Breast epithelium (tissue), 4 donors: Measurements from ENCODE around the gene ARHGEF12. TPM values are rescaled to one million over a fixed set of nuclear protein-coding genes. Genes with fewer than 3 reads are reported as not detected.

Experiments used
- DNase-seq, 2 donors: peaks; one replicate each; pipeline ENCODE4 v3.0.0-alpha.2; 2019; ENCODE audit warnings: low spot score in 2 of 2
- H3K27ac ChIP-seq, 2 donors: fragments of 200-600 bp; sonication (generic) in 1 of 2; one replicate each; pipeline ENCODE4 v1.5.1; 2016 to 2019; ENCODE audit warnings: mild to moderate bottlenecking in 1 of 2
- H3K27me3 ChIP-seq, 2 donors: fragments of 200-600 bp; sonication (generic) in 1 of 2; one replicate each; pipeline versions ENCODE4 v1.5.1 to v1.6.0; 2017 to 2019; ENCODE audit warnings: control low read depth in 1 of 2, mild to moderate bottlenecking in 1 of 2
- H3K36me3 ChIP-seq: fragments of 200-600 bp; one replicate; pipeline ENCODE4 v1.5.1; 2019
- H3K4me1 ChIP-seq, 2 donors: fragments of 200-600 bp; sonication (generic); one replicate each; pipeline ENCODE4 v1.5.1; 2016 to 2019; ENCODE audit warnings: control low read depth in 1 of 2
- H3K4me3 ChIP-seq, 3 donors: fragments of 200-600 bp; sonication (generic); 1 replicate in 2 of 3; 2 replicates in 1 of 3; pipeline ENCODE4 v1.5.1; 2016 to 2019; ENCODE audit warnings: mild to moderate bottlenecking in 3 of 3, moderate library complexity in 2 of 3
- H3K9me3 ChIP-seq, 2 donors: fragments of 200-600 bp; sonication (generic) in 1 of 2; one replicate each; pipeline ENCODE4 v1.5.1; 2016 to 2019; ENCODE audit warnings: control low read depth in 1 of 2
- POLR2A ChIP-seq: fragments of 450-650 bp; IDR thresholded peaks from one replicate; pipeline ENCODE4 v1.6.1; 2016; ENCODE audit warnings: antibody characterized with exemption, mild to moderate bottlenecking, moderate library complexity
- POLR2AphosphoS5 ChIP-seq, 3 donors: sonication (generic); formaldehyde crosslinking; IDR thresholded peaks; one replicate each; pipeline ENCODE4 v1.6.1; 2017; ENCODE audit warnings: antibody characterized with exemption in 3 of 3
- intact Hi-C: fragments of 100-400 bp; cut with DNase I; formaldehyde crosslinking; loops from one replicate; pipeline ENCODE4 v1.15.1; 2023; ENCODE audit warnings: low total_unique reads
- total RNA-seq, 3 donors: library from RNA; depleted of rRNA; stranded (reverse); fragments of >200 nt; gene quantifications; one replicate each; pipeline ENCODE4 v1.1.0, GENCODE V29; 2016
- TF ChIP-seq, protein P1 (sequence below), 3 donors: fragments of 450-650 bp; IDR thresholded peaks; one replicate each; pipeline ENCODE4 v1.5.1; 2016 to 2017; ENCODE audit warnings: antibody characterized with exemption in 3 of 3, mild to moderate bottlenecking in 3 of 3, moderate library complexity in 3 of 3

ARHGEF12 gene
- total RNA-seq, 3 donors from 2014 or later: 83.4 to 192 (median 145) TPM

GRCh38 chr11:120389693-120390584 is 53.7 kb downstream of the ARHGEF12 start:
- Histone ChIP-seq H3K4me3 (no peak overlapping the region), H3K27me3 (no peaks in the 10 kb centered on the region), H3K4me1 (peaks cover 0 to 16% of the 10 kb centered on the region in 2 donors), H3K27ac (no peak overlapping the region), H3K36me3 (no peaks in the 10 kb centered on the region), H3K9me3 (no peaks in the 10 kb centered on the region)
- TF ChIP-seq, protein P1, sequence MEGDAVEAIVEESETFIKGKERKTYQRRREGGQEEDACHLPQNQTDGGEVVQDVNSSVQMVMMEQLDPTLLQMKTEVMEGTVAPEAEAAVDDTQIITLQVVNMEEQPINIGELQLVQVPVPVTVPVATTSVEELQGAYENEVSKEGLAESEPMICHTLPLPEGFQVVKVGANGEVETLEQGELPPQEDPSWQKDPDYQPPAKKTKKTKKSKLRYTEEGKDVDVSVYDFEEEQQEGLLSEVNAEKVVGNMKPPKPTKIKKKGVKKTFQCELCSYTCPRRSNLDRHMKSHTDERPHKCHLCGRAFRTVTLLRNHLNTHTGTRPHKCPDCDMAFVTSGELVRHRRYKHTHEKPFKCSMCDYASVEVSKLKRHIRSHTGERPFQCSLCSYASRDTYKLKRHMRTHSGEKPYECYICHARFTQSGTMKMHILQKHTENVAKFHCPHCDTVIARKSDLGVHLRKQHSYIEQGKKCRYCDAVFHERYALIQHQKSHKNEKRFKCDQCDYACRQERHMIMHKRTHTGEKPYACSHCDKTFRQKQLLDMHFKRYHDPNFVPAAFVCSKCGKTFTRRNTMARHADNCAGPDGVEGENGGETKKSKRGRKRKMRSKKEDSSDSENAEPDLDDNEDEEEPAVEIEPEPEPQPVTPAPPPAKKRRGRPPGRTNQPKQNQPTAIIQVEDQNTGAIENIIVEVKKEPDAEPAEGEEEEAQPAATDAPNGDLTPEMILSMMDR (IDR thresholded peaks at IDR 0.05): no peak
- TF ChIP-seq POLR2AphosphoS5 (IDR thresholded peaks at IDR 0.05) (no peak), POLR2A (no peak)
- DNase-seq: no peak
- intact Hi-C loops: no loop called here

- Histone ChIP-seq H3K27me3 (no peaks in the 10 kb centered on the region), H3K4me3 (no peak overlapping the region), H3K27ac (no peak overlapping the region), H3K36me3 (no peaks in the 10 kb centered on the region), H3K9me3 (no peaks in the 10 kb centered on the region), H3K4me1 (peaks cover 0 to 16% of the 10 kb centered on the region in 2 donors)
- intact Hi-C loops: no loop called here
- TF ChIP-seq POLR2A: no peak
- TF ChIP-seq, protein P1 (IDR thresholded peaks at IDR 0.05): no peak
- no peak for TF ChIP-seq POLR2AphosphoS5 (IDR thresholded peaks at IDR 0.05)
- no peak for DNase-seq
Observed at GRCh38 chr11:120390585-120390922, 54.3 kb downstream of the ARHGEF12 start.

GRCh38 chr11:120391292-120391691 is 55.1 kb downstream of the ARHGEF12 start:
- no peak for DNase-seq
- Histone ChIP-seq H3K27me3 (no peaks in the 10 kb centered on the region), H3K36me3 (no peaks in the 10 kb centered on the region), H3K9me3 (no peaks in the 10 kb centered on the region), H3K4me1 (peaks cover 0 to 16% of the 10 kb centered on the region in 2 donors), H3K27ac (no peak overlapping the region), H3K4me3 (no peak overlapping the region)
- intact Hi-C loops: no loop called here
- TF ChIP-seq POLR2A (no peak), POLR2AphosphoS5 (IDR thresholded peaks at IDR 0.05) (no peak)
- TF ChIP-seq, protein P1 (IDR thresholded peaks at IDR 0.05): no peak

DNA sequence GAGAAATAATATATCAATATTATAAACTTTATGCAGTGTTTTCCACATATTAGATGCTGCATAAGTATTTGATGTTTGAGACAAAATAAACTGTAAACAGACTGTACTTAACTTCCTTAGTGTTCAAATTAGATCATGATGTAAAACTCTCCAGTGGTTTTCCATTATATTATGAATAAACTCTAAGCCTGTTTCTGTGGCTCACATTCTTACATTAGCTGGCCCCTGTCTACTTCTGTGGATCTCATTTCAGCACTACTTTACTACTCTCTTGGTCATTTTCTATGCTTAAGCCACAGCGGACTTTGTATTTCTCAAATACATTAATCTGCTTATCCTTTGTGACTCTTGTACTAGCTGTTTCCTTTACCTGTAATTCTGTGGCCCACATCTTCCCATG is 55.6 kb downstream of the ARHGEF12 start:
- intact Hi-C loops: no loop called here
- Histone ChIP-seq H3K9me3 (no peaks in the 10 kb centered on the region), H3K4me3 (no peak overlapping the region), H3K27me3 (no peaks in the 10 kb centered on the region), H3K4me1 (peaks cover 0 to 16% of the 10 kb centered on the region in 2 donors), H3K27ac (no peak overlapping the region), H3K36me3 (no peaks in the 10 kb centered on the region)
- TF ChIP-seq POLR2AphosphoS5 (IDR thresholded peaks at IDR 0.05) (no peak), POLR2A (no peak)
- DNase-seq: no peak

- TF ChIP-seq, protein P1 (IDR thresholded peaks at IDR 0.05): no peak
- TF ChIP-seq POLR2A: no peak
- TF ChIP-seq POLR2AphosphoS5 (IDR thresholded peaks at IDR 0.05): no peak
- Histone ChIP-seq H3K9me3 (no peaks in the 10 kb centered on the region), H3K4me3 (no peak overlapping the region), H3K36me3 (no peaks in the 10 kb centered on the region), H3K4me1 (peaks cover 0 to 16% of the 10 kb centered on the region in 2 donors), H3K27me3 (no peaks in the 10 kb centered on the region), H3K27ac (peak overlapping the region in 1 of 2 donors; percentile 17)
- intact Hi-C loops: no loop called here
- DNase-seq: no peak
Observed at GRCh38 chr11:120392314-120392713, 56.1 kb downstream of the ARHGEF12 start.
